HL-60 (cell line): ENCODE measurements around the gene GAB4.

ENCODE experiments used
- CTCF ChIP-seq: IDR thresholded peaks from one replicate; pipeline ENCODE4 v1.5.1; 2011; ENCODE audit warnings: low read length, control low read depth, inconsistent platforms; ENCODE audit not compliant: insufficient read depth
- POLR2AphosphoS5 ChIP-seq: IDR thresholded peaks from 2 replicates; pipeline ENCODE4 v1.6.1; 2012; ENCODE audit warnings: low read depth
- REST ChIP-seq: IDR thresholded peaks from 2 replicates; pipeline ENCODE4 v1.6.1; 2012; ENCODE audit warnings: low read depth; ENCODE audit not compliant: insufficient replicate concordance
- SPI1 ChIP-seq: IDR thresholded peaks from 2 replicates; pipeline ENCODE4 v1.6.1; 2012; ENCODE audit warnings: low read depth, mild to moderate bottlenecking, borderline replicate concordance

GRCh38 chr22:16967453-16968217 is 40.4 kb downstream of the GAB4 start:
- TF ChIP-seq CTCF: no peak
- no peak for TF ChIP-seq SPI1
- no peak for TF ChIP-seq REST
- no peak for TF ChIP-seq POLR2AphosphoS5
